Measurements from ENCODE around the gene PPP2R5D.
"Not testable (repeated sequence)": the region's sequence is repeated elsewhere in the genome, so short reads cannot be mapped to it uniquely, and the experiment has no call there.

Gene PPP2R5D

GRCh38 chr6:42996513-42996912 lies 12.1 kb downstream of the PPP2R5D start:
- DNase-seq, result no peak

- DNase-seq, result not testable (repeated sequence)
Measured at GRCh38 chr6:42998205-42998604, 13.8 kb downstream of the PPP2R5D start.

- DNase-seq, result no peak
Measured at GRCh38 chr6:43001843-43002242, 17.5 kb downstream of the PPP2R5D start.

GRCh38 chr6:43005844-43006243 lies 21.5 kb downstream of the PPP2R5D start:
- DNase-seq, result no peak

GRCh38 chr6:43006251-43006650 lies 21.9 kb downstream of the PPP2R5D start:
- no peak for DNase-seq

GRCh38 chr6:43007126-43007525 lies 22.8 kb downstream of the PPP2R5D start:
- DNase-seq, result no peak

- DNase-seq, result no peak
Measured at GRCh38 chr6:43009124-43009523, 24.8 kb downstream of the PPP2R5D start.

GRCh38 chr6:43011207-43011606 lies 26.8 kb downstream of the PPP2R5D start:
- DNase-seq, result no peak

- DNase-seq, result no peak
Measured at GRCh38 chr6:43012364-43012763, 28.0 kb downstream of the PPP2R5D start.

GRCh38 chr6:43013097-43013842 lies 28.9 kb downstream of the PPP2R5D start:
- no peak for DNase-seq

- peak; percentile 98 for DNase-seq
Measured at GRCh38 chr6:43013843-43014433, 29.6 kb downstream of the PPP2R5D start, which contains the start of the genes KLHDC3 and MEA1. Gene KLHDC3, plus strand, starts transcription at chr6:43014249. Its CDS starts 2,944 bp downstream, at chr6:43017193. Gene MEA1, minus strand, starts transcription at chr6:43013946. Its CDS starts 133 bp downstream, at chr6:43013813.

GRCh38 chr6:43014434-43014909 lies 30.1 kb downstream of the PPP2R5D start:
- DNase-seq, result no peak

GRCh38 chr6:43016176-43016942 lies 32.0 kb downstream of the PPP2R5D start:
- DNase-seq, result no peak

- DNase-seq, result no peak
Measured at GRCh38 chr6:43016943-43017334, 32.6 kb downstream of the PPP2R5D start.

- DNase-seq, result no peak
Measured at GRCh38 chr6:43019152-43019551, 34.8 kb downstream of the PPP2R5D start.

- no peak for DNase-seq
Measured at GRCh38 chr6:43020052-43020705, 35.8 kb downstream of the PPP2R5D start.

GRCh38 chr6:43020847-43021246 lies 36.5 kb downstream of the PPP2R5D start:
- no peak for DNase-seq

GRCh38 chr6:43021270-43022047 lies 37.1 kb downstream of the PPP2R5D start, which contains the start of gene RRP36:
Gene RRP36, plus strand, starts transcription at chr6:43021623. Its CDS starts 32 bp downstream, at chr6:43021655.
- no peak for DNase-seq

- DNase-seq, result no peak
Measured at GRCh38 chr6:43024436-43024835, 40.1 kb downstream of the PPP2R5D start.

GRCh38 chr6:43026365-43026764 lies 42.0 kb downstream of the PPP2R5D start:
- DNase-seq, result no peak

- no peak for DNase-seq
Measured at GRCh38 chr6:43029120-43029519, 44.8 kb downstream of the PPP2R5D start.

- no peak for DNase-seq
Measured at GRCh38 chr6:43032326-43032725, 48.0 kb downstream of the PPP2R5D start.
